A673 (cell line): Measurements from ENCODE around the gene SULT1A1. TPM values are rescaled to one million over a fixed set of nuclear protein-coding genes. Genes with fewer than 3 reads are reported as not detected.
"Not testable (repeated sequence)": the region's sequence is repeated elsewhere in the genome, so short reads cannot be mapped to it uniquely, and the experiment has no call there.

Source experiments
- BruUV-seq: library from RNA; stranded (reverse); fragments of 400-500 nt; replicated peaks from 2 replicates; lab custom pipeline; 2021; lab: Mats Ljungman, UMichigan
- CTCF ChIA-PET: fragments of 300-600 bp; sonication (Branson Sonifier 250); formaldehyde crosslinking; loops from one replicate; lab custom pipeline; 2022; ENCODE audit warnings: antibody characterized with exemption; lab: Charles Lee
- POLR2A ChIA-PET: fragments of 300-600 bp; sonication (Branson Sonifier 250); formaldehyde crosslinking; loops from one replicate; lab custom pipeline; 2022; ENCODE audit warnings: antibody characterized with exemption; ENCODE audit not compliant: low non-redundant PET; lab: Charles Lee
- DNase-seq: peaks from one replicate; pipeline ENCODE4 v3.0.0-alpha.2; 2015; ENCODE audit warnings: low spot score
- H3K27ac ChIP-seq: fragments of 200-600 bp; sonication (generic); 2 replicates; pipeline ENCODE4 v1.5.1; 2016; ENCODE audit warnings: mixed run types, low read depth, mild to moderate bottlenecking, mixed read lengths, antibody characterized with exemption, low read length; ENCODE audit not compliant: poor library complexity, severe bottlenecking
- H3K27me3 ChIP-seq: fragments of 200-600 bp; sonication (generic); replicated peaks from 2 replicates; pipeline ENCODE4 v1.6.1; 2017; ENCODE audit warnings: mixed run types, low read depth, mild to moderate bottlenecking, mixed read lengths, antibody characterized with exemption, low read length; ENCODE audit not compliant: insufficient read depth, poor library complexity
- H3K36me3 ChIP-seq: fragments of 200-600 bp; sonication (generic); 2 replicates; pipeline ENCODE4 v1.6.1; 2016; ENCODE audit warnings: mixed run types, mild to moderate bottlenecking, mixed read lengths, antibody characterized with exemption, low read length; ENCODE audit not compliant: insufficient read depth, poor library complexity, severe bottlenecking
- H3K4me1 ChIP-seq: fragments of 200-600 bp; sonication (generic); 2 replicates; pipeline ENCODE4 v1.6.1; 2017; ENCODE audit warnings: mixed run types, mild to moderate bottlenecking, mixed read lengths, antibody characterized with exemption, low read length; ENCODE audit not compliant: insufficient read depth, poor library complexity, severe bottlenecking
- H3K4me3 ChIP-seq: fragments of 200-600 bp; sonication (generic); 2 replicates; pipeline ENCODE4 v1.5.1; 2016; ENCODE audit warnings: low read depth, mixed run types, mild to moderate bottlenecking, mixed read lengths, low read length; ENCODE audit not compliant: poor library complexity, severe bottlenecking
- H3K9me3 ChIP-seq: fragments of 200-600 bp; sonication (generic); 2 replicates; pipeline ENCODE4 v1.6.1; 2016; ENCODE audit warnings: mixed run types, low read depth, mild to moderate bottlenecking, mixed read lengths, antibody characterized with exemption, low read length; ENCODE audit not compliant: poor library complexity, severe bottlenecking
- CTCF ChIP-seq: fragments of 300-800, 200-600 bp; sonication (generic); conservative IDR thresholded peaks from 2 replicates; pipeline ENCODE4 v1.5.1; 2017; ENCODE audit warnings: low read depth, mild to moderate bottlenecking, antibody characterized with exemption, low read length, moderate library complexity, mixed read lengths
- EZH2 ChIP-seq: fragments of 200-600 bp; sonication (generic); IDR thresholded peaks from 2 replicates; pipeline ENCODE4 v1.6.1; 2017; ENCODE audit warnings: borderline replicate concordance, low read depth, mild to moderate bottlenecking, mixed read lengths, antibody characterized with exemption, low read length; ENCODE audit not compliant: poor library complexity, severe bottlenecking
- intact Hi-C: fragments of 100-400 bp; cut with micrococcal nuclease; formaldehyde crosslinking; loops from one replicate; pipeline ENCODE4 v1.10.0; 2022; ENCODE audit not compliant: unreplicated experiment
- total RNA-seq: library from RNA; stranded (reverse); gene quantifications from 2 replicates; pipeline ENCODE4 v1.2.3, GENCODE V29; 2021

The SULT1A1 gene
- total RNA-seq, 1 experiment from 2014 or later = 8.9 TPM

- Histone ChIP-seq H3K27ac (no peak overlapping the region), H3K36me3 (no peaks in the 10 kb centered on the region), H3K27me3 (no peaks in the 10 kb centered on the region), H3K9me3 (no peaks in the 10 kb centered on the region), H3K4me3 (no peak overlapping the region), H3K4me1 (no peaks in the 10 kb centered on the region)
- TF ChIP-seq CTCF = no peak
- no peak for TF ChIP-seq EZH2
- BruUV-seq = no TSS peak
- ChIA-PET CTCF (no interaction called here), POLR2A (no interaction called here)
- intact Hi-C loops = no loop called here
- no peak for DNase-seq
These were observed 6.3 kb downstream of the SULT1A1 start for GRCh38 chr16:28603381-28604185.

- ChIA-PET CTCF (no interaction called here), POLR2A (no interaction called here)
- H3K27ac ChIP-seq = no peak overlapping the region
- H3K4me3 ChIP-seq = no peak overlapping the region
- H3K4me1 ChIP-seq = peaks cover 5% of the 10 kb centered on the region
- DNase-seq = no peak
- no peaks in the 10 kb centered on the region for H3K27me3 ChIP-seq
- no peaks in the 10 kb centered on the region for H3K9me3 ChIP-seq
- BruUV-seq = no TSS peak
- TF ChIP-seq EZH2 = no peak
- no peak for TF ChIP-seq CTCF
- H3K36me3 ChIP-seq = no peaks in the 10 kb centered on the region
- intact Hi-C loops = no loop called here
These were observed 7.3 kb downstream of the SULT1A1 start for GRCh38 chr16:28602529-28602928.

GRCh38 chr16:28602062-28602461 is 7.8 kb downstream of the SULT1A1 start:
- DNase-seq, H3K27me3 ChIP-seq, POLR2A ChIA-PET, BruUV-seq, H3K9me3 ChIP-seq, H3K4me3 ChIP-seq, H3K36me3 ChIP-seq, CTCF ChIA-PET, H3K4me1 ChIP-seq, intact Hi-C loops, H3K27ac ChIP-seq: not testable (repeated sequence)

- H3K4me3 ChIP-seq, CTCF ChIA-PET, H3K4me1 ChIP-seq, H3K36me3 ChIP-seq, H3K27me3 ChIP-seq, POLR2A ChIA-PET, intact Hi-C loops, DNase-seq, H3K27ac ChIP-seq, BruUV-seq, H3K9me3 ChIP-seq: not testable (repeated sequence)
These were observed 8.3 kb downstream of the SULT1A1 start for GRCh38 chr16:28601589-28601988.

- H3K4me1 ChIP-seq, DNase-seq, CTCF ChIA-PET, H3K36me3 ChIP-seq, H3K9me3 ChIP-seq, intact Hi-C loops, BruUV-seq, H3K27me3 ChIP-seq, H3K27ac ChIP-seq, POLR2A ChIA-PET, H3K4me3 ChIP-seq: not testable (repeated sequence)
These were observed 8.9 kb downstream of the SULT1A1 start for GRCh38 chr16:28600965-28601364.
